HG03139 (cell line): ENCODE data around the gene ADCY4.
A peak's percentile ranks its signal among the peaks of the same experiment; 100 is the strongest.

Experiments used
- ATAC-seq: cut with Tn5 transposase; IDR thresholded peaks from one replicate; pipeline ENCODE4 v1.9.1; 2021; ENCODE audit not compliant: unreplicated experiment

ADCY4 gene

GRCh38 chr14:24279301-24280186 lies 55.3 kb downstream of the ADCY4 start:
- no peak for ATAC-seq

GRCh38 chr14:24278424-24278823 lies 56.4 kb downstream of the ADCY4 start:
- ATAC-seq: no peak

GRCh38 chr14:24277606-24278321 lies 57.1 kb downstream of the ADCY4 start:
- no peak for ATAC-seq

GRCh38 chr14:24277071-24277470 lies 57.8 kb downstream of the ADCY4 start:
- ATAC-seq: no peak

- ATAC-seq: no peak
Measured at GRCh38 chr14:24274101-24274543, 60.7 kb downstream of the ADCY4 start.

- ATAC-seq: no peak
Measured at GRCh38 chr14:24273422-24273998, 61.4 kb downstream of the ADCY4 start.

GRCh38 chr14:24272467-24272866 lies 62.4 kb downstream of the ADCY4 start:
- ATAC-seq: no peak

- no peak for ATAC-seq
Measured at GRCh38 chr14:24271834-24272263, 63.0 kb downstream of the ADCY4 start.

- peak; percentile 82 for ATAC-seq
Measured at GRCh38 chr14:24271134-24271833, 63.6 kb downstream of the ADCY4 start, which contains the start of gene RABGGTA. TSS of gene RABGGTA (minus strand) at chr14:24271597. CDS start at chr14:24271115, 482 bp downstream.

GRCh38 chr14:24270537-24271133 lies 64.2 kb downstream of the ADCY4 start:
- ATAC-seq: no peak

- ATAC-seq: no peak
Measured at GRCh38 chr14:24269910-24270536, 64.8 kb downstream of the ADCY4 start.

GRCh38 chr14:24269368-24269767 lies 65.5 kb downstream of the ADCY4 start:
- ATAC-seq: no peak
